ENCODE results near the gene COL5A3. TPM values are rescaled to one million over a fixed set of nuclear protein-coding genes. Genes with fewer than 3 reads are reported as not detected.

COL5A3 gene
- total RNA-seq: 37.6 and 67.5 TPM in 2 replicates

GRCh38 chr19:10010247-10010691 lies at the start of gene COL5A3:
TSS of gene COL5A3 (minus strand) at chr19:10010504. CDS start at chr19:10010385, 119 bp downstream.

GRCh38 chr19:10013316-10013715 lies 3.0 kb upstream of the COL5A3 start, which contains the start of gene RDH8:
TSS of gene RDH8 (plus strand) at chr19:10013483. CDS start at chr19:10013498, 15 bp downstream.

GRCh38 chr19:9936326-9937000 lies 73.8 kb downstream of the COL5A3 start, which contains the start of gene OLFM2:
TSS of gene OLFM2 (minus strand) at chr19:9936515. CDS start at chr19:9936366, 149 bp downstream.

Small RNA genes lying within 50 kb of the gene (small RNA-seq; reads per million reads assigned to genes)
- not detected for gene MIR5589

Other genes starting within 250 kb of the COL5A3 start
- 12.3 and 15.3 TPM in 2 replicates for gene ZNF846, start 241.8 kb downstream of the COL5A3 start, total RNA-seq
- gene FBXL12, start 191.4 kb downstream of the COL5A3 start, total RNA-seq: 25.7 and 36.7 TPM in 2 replicates
- gene UBL5, start 182.6 kb downstream of the COL5A3 start, total RNA-seq: 78.5 and 136 TPM in 2 replicates
- gene PIN1, start 175.2 kb downstream of the COL5A3 start, total RNA-seq: 56.8 and 68.4 TPM in 2 replicates
- 31.9 and 152 TPM in 2 replicates for gene OLFM2, start 74.0 kb downstream of the COL5A3 start, total RNA-seq
- gene RDH8, start 3.0 kb upstream of the COL5A3 start, total RNA-seq: not detected in 2 replicates
- 36.5 and 36.8 TPM in 2 replicates for gene SHFL, start 75.8 kb upstream of the COL5A3 start, total RNA-seq
- gene ANGPTL6, start 92.2 kb upstream of the COL5A3 start, total RNA-seq: not detected in 2 replicates
- 33.8 and 38.9 TPM in 2 replicates for gene PPAN, start 95.9 kb upstream of the COL5A3 start, total RNA-seq
- gene P2RY11, start 101.2 kb upstream of the COL5A3 start, total RNA-seq: 3.8 and 3.9 TPM in 2 replicates
- gene EIF3G, start 109.4 kb upstream of the COL5A3 start, total RNA-seq: 213 and 274 TPM in 2 replicates
- gene DNMT1, start 184.4 kb upstream of the COL5A3 start, total RNA-seq: 28.9 and 36.7 TPM in 2 replicates
- 32.9 and 33.5 TPM in 2 replicates for gene S1PR2, start 220.8 kb upstream of the COL5A3 start, total RNA-seq
- 45.6 and 59.9 TPM in 2 replicates for gene MRPL4, start 241.7 kb upstream of the COL5A3 start, total RNA-seq

Data from hair follicle dermal papilla cell (primary cell).